Activated T-cell treated with anti-CD3 and anti-CD28 coated beads, Interleukin-2, amount 50 U/mL, for 72 hours (primary cell): ENCODE data around the gene JAM2. TPM values are rescaled to one million over a fixed set of nuclear protein-coding genes. Genes with fewer than 3 reads are reported as not detected.
"Not testable (repeated sequence)": the region's sequence is repeated elsewhere in the genome, so short reads cannot be mapped to it uniquely, and the experiment has no call there.

Source experiments
- ATAC-seq, 2 donors: fragments of 150-1000 bp; cut with Tn5 transposase; replicated peaks in 1 of 2; 2 replicates each; pipeline ENCODE4 v1.10.0; 2021; ENCODE audit warnings: moderate library complexity in 2 of 2, mild to moderate bottlenecking in 1 of 2
- DNase-seq, 2 donors: peaks; one replicate each; pipeline ENCODE4 v3.0.0; 2021 to 2022; ENCODE audit warnings: mixed read lengths in 1 of 2
- H3K27ac Mint-ChIP-seq: one replicate; pipeline ENCODE4 v1.8.0; 2022; ENCODE audit warnings: mild to moderate bottlenecking, moderate library complexity, mixed read lengths
- H3K27me3 Mint-ChIP-seq: one replicate; pipeline ENCODE4 v1.8.0; 2022; ENCODE audit warnings: low read depth, mixed read lengths
- H3K36me3 Mint-ChIP-seq, 2 donors: one replicate each; pipeline ENCODE4 v1.8.0; 2022; ENCODE audit warnings: mixed read lengths in 2 of 2, mild to moderate bottlenecking in 1 of 2; ENCODE audit not compliant: insufficient read depth in 2 of 2
- H3K4me1 Mint-ChIP-seq: one replicate; pipeline ENCODE4 v1.8.0; 2022; ENCODE audit warnings: low read depth, mixed read lengths
- H3K4me3 Mint-ChIP-seq, 2 donors: one replicate each; pipeline ENCODE4 v1.8.0; 2022; ENCODE audit warnings: mild to moderate bottlenecking in 2 of 2, mixed read lengths in 2 of 2, moderate library complexity in 2 of 2
- H3K9me3 Mint-ChIP-seq, 2 donors: one replicate each; pipeline ENCODE4 v1.8.0; 2022; ENCODE audit warnings: mixed read lengths in 2 of 2
- total RNA-seq, 2 donors: library from RNA; stranded (reverse); gene quantifications; one replicate each; pipeline ENCODE4 v1.2.3, GENCODE V29; 2022

JAM2 gene
- total RNA-seq, 2 donors from 2014 or later, result 2.0 to 2.7 TPM

DNA sequence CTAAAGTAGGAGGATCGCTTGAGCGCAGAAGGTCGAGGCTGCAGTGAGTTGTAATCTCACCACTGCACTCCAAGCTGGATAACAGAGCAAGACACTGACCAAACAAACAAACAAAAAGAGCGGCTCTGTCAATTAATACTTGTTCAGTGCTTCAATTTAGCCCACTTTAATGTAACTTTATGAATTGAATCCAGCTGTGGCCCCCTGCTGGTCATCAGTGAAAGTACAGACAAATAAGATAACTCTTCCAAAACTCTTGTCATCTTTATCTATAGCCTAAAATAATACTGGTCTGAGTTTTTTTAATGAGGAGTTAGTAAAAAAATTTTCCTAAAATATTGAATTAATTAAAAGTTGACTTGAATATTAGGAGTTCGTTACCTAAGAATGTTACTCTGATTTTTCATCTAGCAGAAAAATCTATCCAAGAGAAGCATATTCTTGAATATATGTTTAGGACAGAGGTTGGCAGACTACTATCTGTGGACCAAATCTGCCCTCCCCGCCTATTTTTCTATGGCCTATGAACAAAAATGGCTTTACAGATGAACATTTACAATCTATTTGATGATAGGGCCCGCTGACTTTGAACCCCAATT is 69.5 kb downstream of the JAM2 start:
- H3K27me3 Mint-ChIP-seq, result no peaks in the 10 kb centered on the region
- no peaks in the 10 kb centered on the region for H3K9me3 Mint-ChIP-seq
- no peak overlapping the region for H3K4me3 Mint-ChIP-seq
- DNase-seq (peak; percentile 31 to 36), ATAC-seq (no peak)
- peaks cover 5% of the 10 kb centered on the region for H3K4me1 Mint-ChIP-seq
- H3K36me3 Mint-ChIP-seq, result no peaks in the 10 kb centered on the region
- H3K27ac Mint-ChIP-seq, result no peak overlapping the region

DNA sequence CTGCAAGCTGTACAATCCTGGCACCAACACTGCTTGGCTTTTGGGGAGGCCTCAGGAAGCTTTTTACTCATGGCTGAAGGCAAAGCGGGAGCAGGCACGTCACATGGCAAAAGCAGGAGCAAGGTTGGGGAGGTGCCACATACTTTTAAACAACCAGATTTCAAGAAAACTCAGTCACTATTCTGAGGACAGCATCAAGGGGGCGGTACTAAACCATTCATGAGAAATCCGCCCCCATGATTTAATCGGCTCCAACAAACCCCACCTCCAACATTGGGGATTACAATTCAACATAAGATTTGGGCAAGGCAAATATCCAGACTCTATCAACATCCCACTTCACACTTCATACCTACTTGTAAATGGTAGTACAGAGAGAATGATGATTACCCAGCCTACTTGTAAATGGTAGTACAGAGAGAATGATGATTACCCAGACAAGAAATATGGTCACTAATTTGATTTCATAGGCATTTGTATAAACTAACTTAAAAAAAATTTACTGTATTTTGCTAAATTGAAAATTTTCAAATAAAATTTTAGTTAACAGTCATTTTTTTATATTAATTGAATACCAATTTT is 70.7 kb downstream of the JAM2 start:
- Mint-ChIP-seq H3K36me3 (no peaks in the 10 kb centered on the region), H3K27me3 (no peaks in the 10 kb centered on the region), H3K4me1 (peaks cover 5% of the 10 kb centered on the region), H3K27ac (no peak overlapping the region), H3K4me3 (no peak overlapping the region), H3K9me3 (no peaks in the 10 kb centered on the region)
- no peak for ATAC-seq
- DNase-seq, result no peak

DNA sequence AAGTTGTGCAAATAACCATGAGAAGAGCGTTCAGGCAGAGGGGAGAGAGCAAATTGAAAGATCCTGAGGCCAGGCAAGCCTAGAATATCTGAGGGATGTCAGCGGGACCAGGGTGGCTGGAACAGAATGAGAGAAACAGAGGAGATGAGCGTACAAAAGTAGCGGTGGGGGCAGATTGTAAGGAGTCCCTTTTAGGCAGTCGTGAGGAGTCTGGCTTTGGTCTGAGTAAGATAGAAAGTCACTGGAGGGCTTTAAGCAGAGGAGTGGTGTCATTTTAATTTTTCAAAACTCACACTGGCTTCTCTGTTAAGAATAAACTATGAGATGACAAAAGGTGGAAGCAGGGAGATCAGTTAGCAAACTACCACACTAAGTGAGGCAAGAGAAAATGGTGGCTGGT is 71.5 kb downstream of the JAM2 start:
- H3K4me1 Mint-ChIP-seq, result peaks cover 5% of the 10 kb centered on the region
- no peak overlapping the region for H3K27ac Mint-ChIP-seq
- H3K9me3 Mint-ChIP-seq, result no peaks in the 10 kb centered on the region
- ATAC-seq, result peak in 1 of 2 donors; percentile 51
- H3K27me3 Mint-ChIP-seq, result no peaks in the 10 kb centered on the region
- H3K36me3 Mint-ChIP-seq, result no peaks in the 10 kb centered on the region
- no peak overlapping the region for H3K4me3 Mint-ChIP-seq
- no peak for DNase-seq

DNA sequence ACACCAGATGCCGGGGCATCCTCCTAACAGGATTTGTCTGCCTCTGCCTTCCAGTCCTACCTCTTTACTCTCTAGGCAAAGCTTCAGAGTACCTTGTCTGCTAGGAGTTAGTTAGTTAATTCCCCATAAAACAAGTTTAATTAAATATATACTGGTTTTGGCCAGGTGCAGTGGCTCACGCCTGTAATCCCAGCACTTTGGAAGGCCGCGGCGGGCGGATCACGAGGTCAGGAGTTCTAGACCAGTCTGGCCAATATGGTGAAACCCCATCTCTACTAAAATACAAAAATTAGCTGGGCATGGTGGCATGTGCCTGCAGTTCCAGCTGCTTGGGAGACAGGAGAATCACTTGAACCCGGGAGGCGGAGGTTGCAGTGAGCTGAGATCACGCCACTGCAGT is 75.0 kb downstream of the JAM2 start:
- H3K27me3 Mint-ChIP-seq, ATAC-seq, H3K4me3 Mint-ChIP-seq, H3K27ac Mint-ChIP-seq, H3K36me3 Mint-ChIP-seq, H3K4me1 Mint-ChIP-seq, DNase-seq, H3K9me3 Mint-ChIP-seq: not testable (repeated sequence)

DNA sequence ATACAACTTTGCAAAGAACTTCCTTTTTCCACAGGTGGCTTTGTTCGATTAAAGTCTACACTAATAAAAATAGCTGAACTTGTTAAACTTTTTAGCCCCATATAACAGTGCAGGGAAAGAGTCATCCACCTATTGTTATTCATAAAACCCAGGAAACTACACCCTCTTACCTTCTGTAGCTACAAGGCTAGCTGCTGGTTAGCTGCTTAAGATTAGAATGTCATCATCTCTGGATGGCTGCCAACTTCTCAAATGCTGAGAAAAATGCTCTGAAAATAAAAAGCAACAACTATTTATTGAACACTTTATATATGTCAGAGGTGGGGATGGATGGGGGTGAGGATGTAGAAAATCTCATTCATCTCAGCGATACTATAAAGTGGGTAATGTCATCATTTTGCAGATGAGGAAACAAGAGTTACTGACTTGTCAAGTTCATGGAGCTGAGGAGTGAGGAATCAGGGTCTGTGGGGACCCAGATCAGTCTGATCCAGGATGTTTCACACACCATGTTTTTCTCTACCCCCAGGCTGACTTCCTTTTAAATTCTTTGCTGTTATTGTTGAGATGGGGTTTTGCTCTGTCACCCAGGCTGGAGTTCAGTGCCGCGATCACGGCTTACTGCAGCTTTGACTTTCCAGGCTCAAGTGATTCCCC is 78.6 kb downstream of the JAM2 start:
- no peaks in the 10 kb centered on the region for H3K27me3 Mint-ChIP-seq
- ATAC-seq, result no peak

DNA sequence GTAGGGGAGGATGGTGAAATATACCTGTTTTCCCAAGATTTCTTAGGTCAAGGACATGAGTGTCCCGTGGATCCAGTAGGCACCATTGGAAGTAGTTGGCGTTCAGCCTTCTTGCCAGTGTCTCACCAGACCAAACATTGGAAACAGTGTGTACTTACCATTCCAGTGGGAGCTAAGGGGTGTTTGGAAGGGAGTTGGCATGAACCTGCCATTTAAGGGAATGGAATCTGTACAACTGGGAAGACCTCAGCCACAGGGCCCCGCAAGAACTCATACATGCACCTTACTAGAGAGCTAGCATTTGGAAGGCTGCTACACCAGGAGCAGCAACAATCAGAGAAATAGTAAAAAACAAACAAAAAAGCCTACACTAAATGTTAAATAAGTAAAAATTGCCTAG is 82.9 kb downstream of the JAM2 start:
- H3K36me3 Mint-ChIP-seq, result peaks cover 0 to 25% of the 10 kb centered on the region in 2 donors

More for the DNA sequence above, 78.6 kb downstream of the JAM2 start:
- H3K4me1 Mint-ChIP-seq, result no peaks in the 10 kb centered on the region
- H3K27ac Mint-ChIP-seq, result peak overlapping the region; percentile 13
- no peak overlapping the region for H3K4me3 Mint-ChIP-seq
- DNase-seq, result no peak
- H3K36me3 Mint-ChIP-seq, result peaks cover 0 to 8% of the 10 kb centered on the region in 2 donors
- H3K9me3 Mint-ChIP-seq, result no peaks in the 10 kb centered on the region

DNA sequence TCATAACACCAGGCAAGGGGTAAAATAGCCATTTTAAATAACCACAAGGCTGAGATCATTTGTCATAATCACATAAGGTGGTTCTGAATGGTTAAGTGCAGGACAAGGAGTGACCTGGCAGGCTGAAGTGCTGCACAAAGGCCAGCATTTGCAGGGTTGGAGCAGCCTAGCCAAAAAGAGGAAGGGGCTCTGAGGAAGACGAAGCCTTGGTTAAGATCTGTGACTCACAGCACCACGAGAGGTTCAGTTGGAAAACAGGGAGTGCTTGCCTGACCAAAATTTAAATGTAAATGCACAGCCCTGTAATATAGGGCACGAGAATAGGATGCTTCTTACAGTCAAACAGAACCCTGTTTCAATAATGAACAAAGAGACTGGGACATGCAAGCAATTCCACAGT is 83.6 kb downstream of the JAM2 start:
- H3K36me3 Mint-ChIP-seq, result peaks cover 0 to 25% of the 10 kb centered on the region in 2 donors
- H3K27ac Mint-ChIP-seq, result no peak overlapping the region
- ATAC-seq, result no peak
- H3K9me3 Mint-ChIP-seq, result no peaks in the 10 kb centered on the region
- no peak overlapping the region for H3K4me3 Mint-ChIP-seq
- no peak for DNase-seq
- no peaks in the 10 kb centered on the region for H3K27me3 Mint-ChIP-seq
- H3K4me1 Mint-ChIP-seq, result no peaks in the 10 kb centered on the region

More for the DNA sequence above, 82.9 kb downstream of the JAM2 start:
- Mint-ChIP-seq H3K9me3 (no peaks in the 10 kb centered on the region), H3K4me1 (no peaks in the 10 kb centered on the region), H3K27ac (no peak overlapping the region), H3K4me3 (no peak overlapping the region), H3K27me3 (no peaks in the 10 kb centered on the region)
- DNase-seq (no peak), ATAC-seq (no peak)

DNA sequence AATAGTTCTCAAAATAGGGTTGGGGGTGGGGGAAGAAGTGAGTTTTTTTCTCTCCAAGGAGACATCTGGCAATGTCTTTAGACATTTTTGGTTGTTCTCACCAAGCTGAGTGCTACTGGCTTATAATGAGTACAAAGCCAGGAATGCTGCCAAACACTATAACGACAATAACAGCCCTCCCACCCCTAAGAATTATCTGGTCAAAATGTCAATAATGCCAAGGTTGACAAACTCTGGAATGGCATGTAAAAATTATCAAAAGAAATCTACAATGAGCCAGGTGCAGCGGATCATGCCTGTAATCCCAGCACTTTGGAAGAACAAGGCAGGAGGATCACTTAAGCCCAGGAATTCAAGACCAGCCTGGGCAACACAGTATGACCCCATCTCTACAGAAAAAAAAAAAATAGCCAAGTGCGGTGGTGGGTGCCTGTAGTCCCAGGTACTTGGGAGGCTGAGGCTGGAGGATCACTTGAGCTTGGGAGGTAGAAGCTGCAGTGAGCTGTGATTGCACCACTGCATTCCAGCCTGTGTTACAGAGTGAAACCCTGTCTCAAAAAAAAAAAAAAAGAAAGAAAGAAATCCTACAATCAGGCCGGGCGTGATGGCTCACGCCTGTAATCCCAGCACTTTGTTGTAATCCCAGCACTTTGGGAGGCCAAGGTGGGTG is 93.2 kb downstream of the JAM2 start:
- peak overlapping the region; percentile 11 to 17 for H3K4me3 Mint-ChIP-seq
- peaks cover 38% of the 10 kb centered on the region for H3K4me1 Mint-ChIP-seq
- no peaks in the 10 kb centered on the region for H3K9me3 Mint-ChIP-seq
- DNase-seq (no peak), ATAC-seq (no peak)
- peaks cover 9 to 24% of the 10 kb centered on the region in 2 donors for H3K36me3 Mint-ChIP-seq
- H3K27me3 Mint-ChIP-seq, result no peaks in the 10 kb centered on the region
- no peak overlapping the region for H3K27ac Mint-ChIP-seq

DNA sequence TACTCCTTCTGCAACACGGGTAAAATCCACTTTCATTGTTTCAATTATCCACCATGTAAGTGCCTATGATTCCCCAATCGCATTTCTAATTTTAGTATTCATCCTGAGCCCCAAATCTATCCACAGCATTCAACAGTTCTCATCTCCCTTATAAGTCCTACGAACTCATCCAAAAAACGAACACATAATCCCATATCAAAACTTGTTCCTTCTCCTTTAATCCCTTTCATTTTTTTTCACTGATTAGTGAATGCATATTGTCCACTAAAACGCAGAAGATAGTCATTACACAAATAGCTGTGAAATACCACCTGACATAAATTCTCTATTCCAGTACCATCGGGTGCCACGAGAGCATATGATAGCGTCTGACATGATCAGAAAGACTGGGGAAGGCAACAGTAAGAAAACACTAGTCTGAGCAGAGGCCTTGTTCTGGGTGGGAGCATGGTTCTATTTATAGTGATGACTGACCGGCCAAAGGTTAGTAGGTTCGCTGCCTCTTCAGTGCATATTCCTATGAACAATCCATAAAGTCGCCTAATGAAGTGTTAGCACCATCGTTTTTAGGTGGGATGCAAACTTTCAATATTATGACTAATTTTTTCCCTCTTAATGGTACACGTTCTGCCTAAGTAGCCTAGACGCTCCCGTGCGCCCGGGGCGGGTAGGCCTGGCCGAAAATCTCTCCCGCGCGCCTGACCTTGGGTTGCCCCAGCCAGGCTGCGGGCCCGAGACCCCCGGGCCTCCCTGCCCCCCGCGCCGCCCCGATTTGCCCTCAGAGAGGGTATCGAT is 95.0 kb downstream of the JAM2 start:
- Mint-ChIP-seq H3K4me3 (peak overlapping the region; percentile 97), H3K36me3 (peaks cover 7 to 13% of the 10 kb centered on the region in 2 donors), H3K9me3 (no peaks in the 10 kb centered on the region), H3K27me3 (no peaks in the 10 kb centered on the region), H3K4me1 (peaks cover 56% of the 10 kb centered on the region), H3K27ac (peak overlapping the region; percentile 99)
- peak; percentile 15 to 30 for DNase-seq
- peak in 1 of 2 donors; percentile 12 for ATAC-seq

DNA sequence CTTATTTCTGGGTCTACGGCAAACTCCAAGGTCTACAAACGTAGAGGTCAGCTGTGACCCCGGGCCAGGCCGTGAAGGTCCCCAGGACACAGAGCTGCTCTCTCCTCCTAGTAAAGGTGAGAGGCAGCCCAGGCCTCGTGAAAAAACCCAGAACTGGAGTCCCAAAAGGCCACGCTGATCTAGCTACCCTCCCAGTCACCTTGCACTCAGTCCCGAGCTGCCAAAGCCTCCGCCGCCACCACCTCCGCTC is 95.5 kb downstream of the JAM2 start:
- Mint-ChIP-seq H3K27me3 (no peaks in the 10 kb centered on the region), H3K36me3 (peaks cover 7 to 10% of the 10 kb centered on the region in 2 donors), H3K4me1 (peaks cover 62% of the 10 kb centered on the region)

DNA sequence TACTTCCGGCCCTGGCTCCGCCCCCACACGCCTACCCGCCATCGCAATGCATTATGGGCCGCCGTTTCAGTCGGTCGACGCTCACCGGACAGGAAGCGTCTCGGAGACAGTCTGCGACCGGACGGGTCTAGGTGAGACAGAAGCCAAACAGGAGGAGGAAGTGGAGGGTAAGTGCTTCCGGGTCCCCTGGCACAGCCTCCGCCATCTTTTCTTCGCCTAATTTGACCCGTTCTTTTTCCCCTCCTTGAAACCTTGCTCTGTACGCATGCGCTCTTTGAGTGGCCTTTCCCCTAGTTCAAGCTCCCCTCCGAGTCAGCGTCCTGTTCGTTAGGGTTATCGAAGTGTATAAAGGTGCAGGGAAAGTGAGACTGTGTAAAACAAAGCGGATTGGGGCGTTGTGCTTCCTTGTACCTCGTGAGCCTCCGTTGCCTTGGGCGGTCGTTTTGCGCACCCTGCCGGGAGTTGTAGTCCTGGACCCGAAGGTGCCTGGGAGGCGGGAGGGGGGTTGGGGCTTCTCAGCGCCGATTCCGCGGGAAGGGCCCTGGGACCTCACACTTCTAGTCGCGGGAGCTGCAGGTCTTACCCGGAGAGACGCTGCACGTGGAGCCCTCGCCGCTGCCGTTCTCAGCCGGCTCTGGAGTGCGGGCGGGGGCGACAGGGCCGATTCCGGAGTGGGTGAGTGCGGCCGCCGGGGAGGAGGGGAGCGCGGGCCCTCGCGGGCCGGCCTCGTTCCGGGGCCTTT is 96.0 kb downstream of the JAM2 start, which contains the start of the genes ATP5PF and GABPA:
TSS of gene ATP5PF (minus strand) at position 1 of the 742 bp plus-strand sequence. CDS start 5,110 bp downstream, outside the sequence.
TSS of gene GABPA (plus strand) at position 69 of the 742 bp plus-strand sequence. CDS start 6,627 bp downstream, outside the sequence.
- DNase-seq (peak; percentile 98 to 99), ATAC-seq (peak; percentile 94 to 95)
- Mint-ChIP-seq H3K4me3 (peak within 1 kb of the TSS; percentile 97), H3K4me1 (peaks cover 65% of the 10 kb centered on the region), H3K27me3 (no peaks in the 10 kb centered on the region), H3K36me3 (peaks cover 7 to 10% of the 10 kb centered on the region in 2 donors), H3K9me3 (no peaks in the 10 kb centered on the region), H3K27ac (peak within 1 kb of the TSS; percentile 100)

More for the DNA sequence above, 95.5 kb downstream of the JAM2 start:
- no peak for ATAC-seq
- no peak for DNase-seq
- Mint-ChIP-seq H3K4me3 (peak overlapping the region; percentile 97), H3K27ac (peak overlapping the region; percentile 99), H3K9me3 (no peaks in the 10 kb centered on the region)
